Gastroesophageal sphincter (tissue), 3 donors: ENCODE results near the gene TMOD4.

Experiments
- CTCF ChIP-seq, 4 experiments: fragments of 200-600 bp in 2 of 4; fragments of 450-650 bp in 2 of 4; sonication (generic) in 1 of 4; IDR thresholded peaks; one replicate each; pipeline ENCODE4 v1.5.1; 2017 to 2019; ENCODE audit warnings: antibody characterized with exemption in 4 of 4, mild to moderate bottlenecking in 2 of 4, moderate library complexity in 2 of 4
- POLR2A ChIP-seq, 2 donors: fragments of 450-650 bp; IDR thresholded peaks; one replicate each; pipeline ENCODE4 v1.6.1; 2017; ENCODE audit warnings: antibody characterized with exemption in 2 of 2, mild to moderate bottlenecking in 2 of 2, moderate library complexity in 1 of 2
- POLR2AphosphoS5 ChIP-seq: sonication (generic); formaldehyde crosslinking; IDR thresholded peaks from one replicate; pipeline ENCODE4 v1.6.1; 2017; ENCODE audit warnings: antibody characterized with exemption

- no peak for TF ChIP-seq CTCF (IDR thresholded peaks at IDR 0.05)
- no peak for TF ChIP-seq POLR2AphosphoS5
- no peak for TF ChIP-seq POLR2A (IDR thresholded peaks at IDR 0.05)
Observed at GRCh38 chr1:151166505-151166956, 9.2 kb downstream of the TMOD4 start.
